ENCODE measurements around the gene MAPK14. TPM values are rescaled to one million over a fixed set of nuclear protein-coding genes. Genes with fewer than 3 reads are reported as not detected.

MAPK14 gene
- total RNA-seq, 1 donor from 2014 or later = 65.0 TPM

DNA sequence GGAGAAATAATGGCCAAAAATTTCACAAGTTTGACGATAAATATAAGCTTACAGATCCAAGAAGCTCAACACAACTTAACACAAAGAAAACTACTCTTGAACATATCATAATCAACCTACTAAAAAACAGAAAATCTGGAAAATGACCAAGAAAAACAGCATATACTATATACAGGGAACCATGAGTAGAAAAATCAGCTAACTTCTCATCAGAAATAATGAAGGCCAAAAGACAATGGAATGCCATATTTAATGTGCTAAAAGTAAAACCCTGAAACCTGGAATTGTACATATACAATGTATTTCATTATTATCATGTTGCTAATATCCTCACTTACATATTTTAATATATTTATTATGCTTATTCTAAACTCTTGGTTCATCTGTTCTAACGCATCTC lies 128.1 kb downstream of the MAPK14 start:
- H3K36me3 Mint-ChIP-seq = no peaks in the 10 kb centered on the region
- TF ChIP-seq, protein P1, sequence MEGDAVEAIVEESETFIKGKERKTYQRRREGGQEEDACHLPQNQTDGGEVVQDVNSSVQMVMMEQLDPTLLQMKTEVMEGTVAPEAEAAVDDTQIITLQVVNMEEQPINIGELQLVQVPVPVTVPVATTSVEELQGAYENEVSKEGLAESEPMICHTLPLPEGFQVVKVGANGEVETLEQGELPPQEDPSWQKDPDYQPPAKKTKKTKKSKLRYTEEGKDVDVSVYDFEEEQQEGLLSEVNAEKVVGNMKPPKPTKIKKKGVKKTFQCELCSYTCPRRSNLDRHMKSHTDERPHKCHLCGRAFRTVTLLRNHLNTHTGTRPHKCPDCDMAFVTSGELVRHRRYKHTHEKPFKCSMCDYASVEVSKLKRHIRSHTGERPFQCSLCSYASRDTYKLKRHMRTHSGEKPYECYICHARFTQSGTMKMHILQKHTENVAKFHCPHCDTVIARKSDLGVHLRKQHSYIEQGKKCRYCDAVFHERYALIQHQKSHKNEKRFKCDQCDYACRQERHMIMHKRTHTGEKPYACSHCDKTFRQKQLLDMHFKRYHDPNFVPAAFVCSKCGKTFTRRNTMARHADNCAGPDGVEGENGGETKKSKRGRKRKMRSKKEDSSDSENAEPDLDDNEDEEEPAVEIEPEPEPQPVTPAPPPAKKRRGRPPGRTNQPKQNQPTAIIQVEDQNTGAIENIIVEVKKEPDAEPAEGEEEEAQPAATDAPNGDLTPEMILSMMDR (IDR thresholded peaks at IDR 0.05) = no peak
- no peak for TF ChIP-seq EZH2 (IDR thresholded peaks at IDR 0.05)
- no peak for TF ChIP-seq EZH2phosphoT487 (IDR thresholded peaks at IDR 0.05)
- DNase-seq (ENCODE audit: low spot score) = no peak
- H3K4me1 Mint-ChIP-seq = no peaks in the 10 kb centered on the region
- peaks cover 2% of the 10 kb centered on the region for H3K27me3 Mint-ChIP-seq (ENCODE audit: insufficient read depth, low read depth)
- Histone ChIP-seq H3K4me2 (no peak overlapping the region), H3K9me3 (ENCODE audit: low read depth) (peaks cover 6% of the 10 kb centered on the region), H3K4me3 (no peak overlapping the region), H3F3A (ENCODE audit: low read depth) (no peaks in the 10 kb centered on the region), H3K27me3 (no peaks in the 10 kb centered on the region), H3K9ac (no peak overlapping the region), H3K27ac (no peak overlapping the region), H4K20me1 (ENCODE audit: low read depth) (no peaks in the 10 kb centered on the region), H2AFZ (replicated peaks) (no peak overlapping the region), H3K79me2 (ENCODE audit: low read depth) (no peaks in the 10 kb centered on the region), H3K4me1 (no peaks in the 10 kb centered on the region), H3K36me3 (no peaks in the 10 kb centered on the region)
- no peak overlapping the region for H3K27ac Mint-ChIP-seq
- H3K4me3 Mint-ChIP-seq = no peak overlapping the region
- H3K9me3 Mint-ChIP-seq = peaks cover 15% of the 10 kb centered on the region

DNA sequence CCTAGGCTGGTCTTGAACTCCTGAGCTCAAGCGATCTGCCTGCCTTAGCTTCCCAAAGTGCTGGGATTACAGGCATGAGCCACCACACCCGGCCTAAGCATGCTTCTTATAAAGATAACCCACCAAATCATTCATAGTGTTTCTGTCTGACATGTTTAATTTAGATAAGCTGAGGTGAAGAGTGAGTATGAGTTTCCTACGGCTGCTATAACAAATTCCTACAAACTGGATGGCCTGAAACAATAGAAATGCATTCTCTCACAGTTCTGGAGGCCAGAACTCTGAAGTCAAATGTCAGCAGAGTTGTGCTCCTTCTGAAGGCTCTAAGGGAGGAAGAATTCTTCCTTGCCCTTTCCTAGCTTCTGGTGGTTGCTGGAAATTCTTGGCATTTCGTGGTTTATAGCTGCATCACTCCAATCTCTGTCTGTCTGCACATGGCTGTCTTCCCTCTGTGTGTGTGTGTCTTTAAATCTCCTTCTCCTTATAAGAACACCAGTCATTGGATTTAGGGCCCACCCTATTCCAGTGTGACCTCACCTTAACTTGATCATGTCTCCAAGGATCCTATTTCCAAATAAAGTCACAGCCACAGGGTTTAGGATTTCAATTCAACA lies 132.6 kb downstream of the MAPK14 start:
- Histone ChIP-seq H3K4me3 (no peak overlapping the region), H3K9me3 (ENCODE audit: low read depth) (peaks cover 6% of the 10 kb centered on the region), H3K4me2 (no peak overlapping the region), H3K27me3 (no peaks in the 10 kb centered on the region), H3K9ac (no peak overlapping the region), H2AFZ (replicated peaks) (no peak overlapping the region), H3K27ac (no peak overlapping the region), H3F3A (ENCODE audit: low read depth) (no peaks in the 10 kb centered on the region), H3K79me2 (ENCODE audit: low read depth) (no peaks in the 10 kb centered on the region), H4K20me1 (ENCODE audit: low read depth) (no peaks in the 10 kb centered on the region), H3K4me1 (no peaks in the 10 kb centered on the region), H3K36me3 (no peaks in the 10 kb centered on the region)
- no peaks in the 10 kb centered on the region for H3K4me1 Mint-ChIP-seq
- no peak for DNase-seq (ENCODE audit: low spot score)
- no peaks in the 10 kb centered on the region for H3K27me3 Mint-ChIP-seq (ENCODE audit: insufficient read depth, low read depth)
- no peak overlapping the region for H3K27ac Mint-ChIP-seq
- H3K36me3 Mint-ChIP-seq = no peaks in the 10 kb centered on the region
- no peak overlapping the region for H3K4me3 Mint-ChIP-seq
- peaks cover 7% of the 10 kb centered on the region for H3K9me3 Mint-ChIP-seq
- TF ChIP-seq EZH2 (IDR thresholded peaks at IDR 0.05) = no peak
- TF ChIP-seq, protein P1 (IDR thresholded peaks at IDR 0.05) = no peak
- TF ChIP-seq EZH2phosphoT487 (IDR thresholded peaks at IDR 0.05) = no peak

Other genes starting within 250 kb of the MAPK14 start
- not detected in 2 replicates for gene CLPSL1, start 246.8 kb upstream of the MAPK14 start, total RNA-seq (ENCODE audit: low replicate concordance)
- not detected in 2 replicates for gene CLPS, start 230.5 kb upstream of the MAPK14 start, total RNA-seq (ENCODE audit: low replicate concordance)
- gene LHFPL5, start 222.5 kb upstream of the MAPK14 start, total RNA-seq (ENCODE audit: low replicate concordance) = not detected in 2 replicates
- 105 and 181 TPM in 2 replicates for gene SRPK1, start 106.7 kb upstream of the MAPK14 start, total RNA-seq (ENCODE audit: low replicate concordance)
- 0.13 and 0.25 TPM in 2 replicates for gene SLC26A8, start 3.2 kb upstream of the MAPK14 start, total RNA-seq (ENCODE audit: low replicate concordance)
- 0.13 and 1.1 TPM in 2 replicates for gene MAPK13, start 102.7 kb downstream of the MAPK14 start, total RNA-seq (ENCODE audit: low replicate concordance)
- gene BRPF3, start 168.9 kb downstream of the MAPK14 start, total RNA-seq (ENCODE audit: low replicate concordance) = 14.1 and 25.6 TPM in 2 replicates
- not detected in 2 replicates for gene PNPLA1, start 242.3 kb downstream of the MAPK14 start, total RNA-seq (ENCODE audit: low replicate concordance)

Data from neural progenitor cell (in vitro differentiated cells).